OCI-LY1 (cell line): ENCODE data around the gene CFAP97D1.

Source experiments
- H2AFZ ChIP-seq: fragments of 200-600 bp; sonication (generic), shearing (Covaris generic); 2 replicates; pipeline ENCODE4 v1.6.0; 2014; ENCODE audit warnings: antibody characterized with exemption, mild to moderate bottlenecking, low read length
- H3F3A ChIP-seq: fragments of 200-600 bp; sonication (generic), shearing (Covaris generic); 2 replicates; pipeline ENCODE4 v1.6.0; 2014; ENCODE audit warnings: mild to moderate bottlenecking, antibody characterized with exemption, low read length, moderate library complexity; ENCODE audit not compliant: insufficient read depth
- H3K27ac ChIP-seq: fragments of 200-600 bp; sonication (generic); 2 replicates; pipeline ENCODE4 v1.5.1; 2014; ENCODE audit warnings: low read length, mixed run types, mild to moderate bottlenecking, low read depth; ENCODE audit not compliant: poor library complexity, severe bottlenecking
- H3K27me3 ChIP-seq: fragments of 200-600 bp; sonication (generic); 2 replicates; pipeline ENCODE4 v1.6.0; 2014; ENCODE audit warnings: antibody characterized with exemption, mild to moderate bottlenecking, low read length, moderate library complexity; ENCODE audit not compliant: insufficient read depth
- H3K36me3 ChIP-seq: fragments of 200-600 bp; sonication (generic); 2 replicates; pipeline ENCODE4 v1.6.1; 2014; ENCODE audit warnings: mild to moderate bottlenecking, antibody characterized with exemption, low read length, moderate library complexity, mixed read lengths; ENCODE audit not compliant: insufficient read depth
- H3K4me1 ChIP-seq: fragments of 200-600 bp; sonication (generic); 2 replicates; pipeline ENCODE4 v1.5.1; 2014; ENCODE audit warnings: mild to moderate bottlenecking, low read length, moderate library complexity; ENCODE audit not compliant: insufficient read depth, severe bottlenecking
- H3K4me2 ChIP-seq: fragments of 200-600 bp; sonication (generic), shearing (Covaris generic); 2 replicates; pipeline ENCODE4 v1.6.1; 2014; ENCODE audit warnings: low read length
- H3K4me3 ChIP-seq: fragments of 200-600 bp; sonication (generic); 2 replicates; pipeline ENCODE4 v1.5.1; 2014; ENCODE audit warnings: low read length, low read depth, mild to moderate bottlenecking, mixed read lengths; ENCODE audit not compliant: poor library complexity, severe bottlenecking
- H3K79me2 ChIP-seq: fragments of 200-600 bp; shearing (Covaris generic); 2 replicates; pipeline ENCODE4 v1.6.1; 2016; ENCODE audit warnings: mixed run types, low read length, mixed read lengths; ENCODE audit not compliant: insufficient read depth
- H3K9ac ChIP-seq: fragments of 200-600 bp; sonication (generic), shearing (Covaris generic); 2 replicates; pipeline ENCODE4 v1.6.1; 2014; ENCODE audit warnings: mild to moderate bottlenecking, low read length, mixed read lengths
- H3K9me2 ChIP-seq: fragments of 200-600 bp; sonication (generic), shearing (Covaris generic); 2 replicates; pipeline ENCODE4 v1.6.1; 2014; ENCODE audit warnings: low read depth, mild to moderate bottlenecking, low read length, mixed read lengths
- H3K9me3 ChIP-seq: fragments of 200-600 bp; shearing (Covaris generic); 2 replicates; pipeline ENCODE4 v1.6.1; 2014; ENCODE audit warnings: low read length, mixed read lengths
- H4K20me1 ChIP-seq: fragments of 200-600 bp; sonication (generic), shearing (Covaris generic); 2 replicates; pipeline ENCODE4 v1.6.0; 2016; ENCODE audit warnings: mild to moderate bottlenecking, low read length; ENCODE audit not compliant: insufficient read depth
- CTCF ChIP-seq: fragments of 200-600 bp; sonication (generic), shearing (Covaris generic); IDR thresholded peaks from 2 replicates; pipeline ENCODE4 v1.5.1; 2017; ENCODE audit warnings: mild to moderate bottlenecking, antibody characterized with exemption, low read length, moderate library complexity, mixed read lengths
- EZH2 ChIP-seq: fragments of 200-600 bp; sonication (generic), shearing (Covaris generic); IDR thresholded peaks from 2 replicates; pipeline ENCODE4 v1.8.0; 2017; ENCODE audit warnings: borderline replicate concordance, mixed run types, mild to moderate bottlenecking, antibody characterized with exemption, low read length, moderate library complexity, mixed read lengths

CFAP97D1 gene

GRCh38 chr17:43740541-43740940 lies 39.7 kb upstream of the CFAP97D1 start:
- no peaks in the 10 kb centered on the region for H3K9me3 ChIP-seq
- H3K9ac ChIP-seq: no peak overlapping the region
- no peaks in the 10 kb centered on the region for H3K36me3 ChIP-seq

DNA sequence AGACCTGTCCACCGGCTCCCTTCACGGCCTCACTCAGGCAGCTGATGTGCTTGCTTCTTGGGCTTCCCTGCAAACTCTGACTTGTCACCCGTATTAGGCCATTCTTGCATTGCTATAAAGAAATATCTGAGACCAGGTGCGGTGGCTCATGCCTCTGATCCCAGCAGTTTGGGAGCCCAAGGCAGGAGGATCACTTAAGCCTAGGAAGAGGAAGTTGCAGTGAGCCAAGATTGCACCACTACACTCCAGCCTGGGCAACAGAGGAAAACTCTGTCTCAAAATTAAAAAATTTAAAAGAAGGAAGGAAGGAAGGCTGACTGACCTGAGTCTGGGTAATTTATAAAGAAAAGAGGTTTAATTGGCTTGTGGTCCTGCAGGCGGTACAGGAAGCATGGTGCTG lies 38.6 kb upstream of the CFAP97D1 start:
- H2AFZ ChIP-seq: no peak overlapping the region
- no peaks in the 10 kb centered on the region; the same call in 1 of the 2 replicates for H3K27me3 ChIP-seq
- no peaks in the 10 kb centered on the region for H3K9me2 ChIP-seq
- no peak overlapping the region for H3K27ac ChIP-seq
- no peaks in the 10 kb centered on the region for H3F3A ChIP-seq
- H3K4me1 ChIP-seq: no peaks in the 10 kb centered on the region
- H3K4me3 ChIP-seq: no peak overlapping the region
- H3K4me2 ChIP-seq: no peak overlapping the region
- no peaks in the 10 kb centered on the region for H3K9me3 ChIP-seq
- no peaks in the 10 kb centered on the region for H3K79me2 ChIP-seq
- H4K20me1 ChIP-seq: no peaks in the 10 kb centered on the region
- no peaks in the 10 kb centered on the region for H3K36me3 ChIP-seq
- no peak overlapping the region for H3K9ac ChIP-seq
- no peak for TF ChIP-seq CTCF
- TF ChIP-seq EZH2: no peak

More at GRCh38 chr17:43740541-43740940, 39.7 kb upstream of the CFAP97D1 start:
- no peaks in the 10 kb centered on the region for H3K4me1 ChIP-seq
- H3K79me2 ChIP-seq: no peaks in the 10 kb centered on the region
- no peaks in the 10 kb centered on the region for H4K20me1 ChIP-seq
- H3K27ac ChIP-seq: no peak overlapping the region
- H3K9me2 ChIP-seq: no peaks in the 10 kb centered on the region
- no peak overlapping the region for H2AFZ ChIP-seq
- H3K4me3 ChIP-seq: no peak overlapping the region
- H3K27me3 ChIP-seq: no peaks in the 10 kb centered on the region; the same call in 1 of the 2 replicates
- no peaks in the 10 kb centered on the region for H3F3A ChIP-seq
- TF ChIP-seq EZH2 (no peak), CTCF (no peak)
- H3K4me2 ChIP-seq: no peak overlapping the region

- no peak overlapping the region for H3K4me3 ChIP-seq
- no peak overlapping the region for H2AFZ ChIP-seq
- H3K27me3 ChIP-seq: no peaks in the 10 kb centered on the region; the same call in 1 of the 2 replicates
- no peak overlapping the region for H3K4me2 ChIP-seq
- H3F3A ChIP-seq: no peaks in the 10 kb centered on the region
- no peaks in the 10 kb centered on the region for H3K4me1 ChIP-seq
- H3K27ac ChIP-seq: no peak overlapping the region
- TF ChIP-seq EZH2 (no peak), CTCF (no peak)
- H4K20me1 ChIP-seq: no peaks in the 10 kb centered on the region
- H3K36me3 ChIP-seq: no peaks in the 10 kb centered on the region
- no peaks in the 10 kb centered on the region for H3K9me2 ChIP-seq
- H3K9me3 ChIP-seq: no peaks in the 10 kb centered on the region
- no peak overlapping the region for H3K9ac ChIP-seq
- H3K79me2 ChIP-seq: no peaks in the 10 kb centered on the region
These were observed 34.7 kb upstream of the CFAP97D1 start for GRCh38 chr17:43745541-43745940.
